HEK293 (cell line): Measurements from ENCODE around the gene FMO1.

Experiments
- MEIS1 ChIP-seq: sonication (generic); formaldehyde crosslinking; IDR thresholded peaks from 2 replicates; pipeline ENCODE4 v1.8.1; 2022; ENCODE audit warnings: missing genetic modification reagents, mild to moderate bottlenecking, borderline replicate concordance
- ZBTB20 ChIP-seq: fragments of 450-650 bp; formaldehyde crosslinking; IDR thresholded peaks from 2 replicates; pipeline ENCODE4 v1.5.1; 2016; ENCODE audit warnings: missing biosample characterization, missing genetic modification characterization
- ZBTB7A ChIP-seq: fragments of 450-650 bp; formaldehyde crosslinking; IDR thresholded peaks from 2 replicates; pipeline ENCODE4 v1.5.1; 2016; ENCODE audit warnings: low read depth, missing biosample characterization, missing genetic modification characterization
- ZNF335 ChIP-seq: fragments of 450-650 bp; formaldehyde crosslinking; conservative IDR thresholded peaks from 2 replicates; pipeline ENCODE4 v1.5.1; 2016; ENCODE audit warnings: missing biosample characterization, missing genetic modification characterization
- ZNF37A ChIP-seq: fragments of 450-650 bp; IDR thresholded peaks from 2 replicates; pipeline ENCODE4 v1.5.1; 2018; ENCODE audit warnings: missing biosample characterization, missing genetic modification characterization
- ZNF48 ChIP-seq: fragments of 450-650 bp; formaldehyde crosslinking; IDR thresholded peaks from 2 replicates; pipeline ENCODE4 v1.5.1; 2016; ENCODE audit warnings: missing biosample characterization, missing genetic modification characterization
- ZNF571 ChIP-seq: fragments of 450-650 bp; formaldehyde crosslinking; IDR thresholded peaks from 2 replicates; pipeline ENCODE4 v1.5.0; 2017; ENCODE audit warnings: missing biosample characterization, missing genetic modification characterization
- ZNF670 ChIP-seq: fragments of 450-650 bp; formaldehyde crosslinking; IDR thresholded peaks from 2 replicates; pipeline ENCODE4 v1.5.1; 2016; ENCODE audit warnings: missing biosample characterization, missing genetic modification characterization, low read depth
- TF ChIP-seq, protein P1 (sequence below): fragments of 450-650 bp; formaldehyde crosslinking; IDR thresholded peaks from 2 replicates; pipeline ENCODE4 v1.5.1; 2016; ENCODE audit warnings: missing biosample characterization, missing genetic modification characterization
- TF ChIP-seq, protein P2 (sequence below): fragments of 450-650 bp; formaldehyde crosslinking; conservative IDR thresholded peaks from 2 replicates; pipeline ENCODE4 v1.5.1; 2016; ENCODE audit warnings: low read depth, missing biosample characterization, missing genetic modification characterization

DNA sequence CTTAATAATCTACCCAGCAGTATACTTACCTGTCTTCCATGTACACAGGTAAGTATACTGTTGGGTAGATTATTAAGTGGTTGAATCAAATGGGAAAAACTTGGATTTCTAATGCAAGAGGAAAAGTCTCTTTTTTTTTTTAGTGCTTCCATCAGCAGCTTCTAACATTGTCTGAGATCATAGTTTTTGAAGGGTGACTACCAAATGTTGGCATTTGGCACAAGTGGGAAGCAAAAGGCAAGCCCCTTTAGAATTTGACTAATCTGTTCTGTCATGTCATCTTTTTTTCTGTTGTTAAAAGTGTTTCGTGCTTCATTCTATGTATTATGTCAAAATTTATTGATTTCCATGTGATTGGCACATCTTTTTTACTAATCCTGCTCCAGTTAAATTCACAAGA is 547 bp downstream of the FMO1 start:
- TF ChIP-seq ZBTB7A (tag by site-specific recombination): no peak
- no peak for TF ChIP-seq ZNF37A (tag by site-specific recombination)
- TF ChIP-seq ZNF571 (tag by site-specific recombination): no peak
- TF ChIP-seq, protein P1, sequence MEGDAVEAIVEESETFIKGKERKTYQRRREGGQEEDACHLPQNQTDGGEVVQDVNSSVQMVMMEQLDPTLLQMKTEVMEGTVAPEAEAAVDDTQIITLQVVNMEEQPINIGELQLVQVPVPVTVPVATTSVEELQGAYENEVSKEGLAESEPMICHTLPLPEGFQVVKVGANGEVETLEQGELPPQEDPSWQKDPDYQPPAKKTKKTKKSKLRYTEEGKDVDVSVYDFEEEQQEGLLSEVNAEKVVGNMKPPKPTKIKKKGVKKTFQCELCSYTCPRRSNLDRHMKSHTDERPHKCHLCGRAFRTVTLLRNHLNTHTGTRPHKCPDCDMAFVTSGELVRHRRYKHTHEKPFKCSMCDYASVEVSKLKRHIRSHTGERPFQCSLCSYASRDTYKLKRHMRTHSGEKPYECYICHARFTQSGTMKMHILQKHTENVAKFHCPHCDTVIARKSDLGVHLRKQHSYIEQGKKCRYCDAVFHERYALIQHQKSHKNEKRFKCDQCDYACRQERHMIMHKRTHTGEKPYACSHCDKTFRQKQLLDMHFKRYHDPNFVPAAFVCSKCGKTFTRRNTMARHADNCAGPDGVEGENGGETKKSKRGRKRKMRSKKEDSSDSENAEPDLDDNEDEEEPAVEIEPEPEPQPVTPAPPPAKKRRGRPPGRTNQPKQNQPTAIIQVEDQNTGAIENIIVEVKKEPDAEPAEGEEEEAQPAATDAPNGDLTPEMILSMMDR (tag by site-specific recombination): no peak
- TF ChIP-seq, protein P2, sequence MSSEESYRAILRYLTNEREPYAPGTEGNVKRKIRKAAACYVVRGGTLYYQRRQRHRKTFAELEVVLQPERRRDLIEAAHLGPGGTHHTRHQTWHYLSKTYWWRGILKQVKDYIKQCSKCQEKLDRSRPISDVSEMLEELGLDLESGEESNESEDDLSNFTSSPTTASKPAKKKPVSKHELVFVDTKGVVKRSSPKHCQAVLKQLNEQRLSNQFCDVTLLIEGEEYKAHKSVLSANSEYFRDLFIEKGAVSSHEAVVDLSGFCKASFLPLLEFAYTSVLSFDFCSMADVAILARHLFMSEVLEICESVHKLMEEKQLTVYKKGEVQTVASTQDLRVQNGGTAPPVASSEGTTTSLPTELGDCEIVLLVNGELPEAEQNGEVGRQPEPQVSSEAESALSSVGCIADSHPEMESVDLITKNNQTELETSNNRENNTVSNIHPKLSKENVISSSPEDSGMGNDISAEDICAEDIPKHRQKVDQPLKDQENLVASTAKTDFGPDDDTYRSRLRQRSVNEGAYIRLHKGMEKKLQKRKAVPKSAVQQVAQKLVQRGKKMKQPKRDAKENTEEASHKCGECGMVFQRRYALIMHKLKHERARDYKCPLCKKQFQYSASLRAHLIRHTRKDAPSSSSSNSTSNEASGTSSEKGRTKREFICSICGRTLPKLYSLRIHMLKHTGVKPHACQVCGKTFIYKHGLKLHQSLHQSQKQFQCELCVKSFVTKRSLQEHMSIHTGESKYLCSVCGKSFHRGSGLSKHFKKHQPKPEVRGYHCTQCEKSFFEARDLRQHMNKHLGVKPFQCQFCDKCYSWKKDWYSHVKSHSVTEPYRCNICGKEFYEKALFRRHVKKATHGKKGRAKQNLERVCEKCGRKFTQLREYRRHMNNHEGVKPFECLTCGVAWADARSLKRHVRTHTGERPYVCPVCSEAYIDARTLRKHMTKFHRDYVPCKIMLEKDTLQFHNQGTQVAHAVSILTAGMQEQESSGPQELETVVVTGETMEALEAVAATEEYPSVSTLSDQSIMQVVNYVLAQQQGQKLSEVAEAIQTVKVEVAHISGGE (tag by site-specific recombination): no peak
- TF ChIP-seq ZBTB20 (tag by site-specific recombination): no peak
- TF ChIP-seq MEIS1: no peak
- no peak for TF ChIP-seq ZNF670 (tag by site-specific recombination)
- no peak for TF ChIP-seq ZNF48 (tag by site-specific recombination)
- TF ChIP-seq ZNF335 (tag by site-specific recombination): no peak
